HepG2 (cell line): Measurements from ENCODE around the gene ACADVL. TPM values are rescaled to one million over a fixed set of nuclear protein-coding genes. Genes with fewer than 3 reads are reported as not detected.

ENCODE experiments used
- ATF7 ChIP-seq, 2 experiments: fragments of 450-650 bp in 1 of 2; sonication (generic) in 1 of 2; formaldehyde crosslinking in 1 of 2; IDR thresholded peaks; 2 replicates each; pipeline versions ENCODE4 v1.4.0 to v1.6.1; 2016 to 2020; ENCODE audit warnings: antibody characterized with exemption in 1 of 2, mild to moderate bottlenecking in 1 of 2, missing genetic modification reagents in 1 of 2
- FOSL2 ChIP-seq: sonication (generic); formaldehyde crosslinking; IDR thresholded peaks from 2 replicates; pipeline ENCODE4 v1.4.0; 2020; ENCODE audit warnings: missing genetic modification reagents
- GZF1 ChIP-seq: sonication (generic); formaldehyde crosslinking; IDR thresholded peaks from 2 replicates; pipeline ENCODE4 v1.5.1; 2020; ENCODE audit warnings: mild to moderate bottlenecking, missing genetic modification reagents
- HNF4G ChIP-seq, 2 experiments: sonication (generic) in 1 of 2; formaldehyde crosslinking in 1 of 2; IDR thresholded peaks; 2 replicates each; pipeline versions ENCODE4 v1.4.0 to v1.6.1; 2011 to 2020; ENCODE audit warnings: borderline replicate concordance in 2 of 2, low read depth in 2 of 2, mild to moderate bottlenecking in 2 of 2, low read length in 1 of 2, missing genetic modification reagents in 1 of 2, moderate library complexity in 1 of 2
- MATR3 ChIP-seq: sonication (generic); formaldehyde crosslinking; IDR thresholded peaks from 2 replicates; pipeline ENCODE4 v1.4.0; 2020; ENCODE audit warnings: missing genetic modification reagents
- RBFOX2 ChIP-seq: fragments of 200-400 bp; formaldehyde crosslinking; IDR thresholded peaks from 2 replicates; pipeline ENCODE4 v1.6.1; 2017; ENCODE audit warnings: low read depth, mild to moderate bottlenecking, low read length
- RBM22 ChIP-seq: fragments of 200-400 bp; formaldehyde crosslinking; optimal IDR thresholded peaks from 2 replicates; pipeline ENCODE3; 2017; ENCODE audit warnings: mild to moderate bottlenecking, low read length, moderate library complexity
- RERE ChIP-seq: IDR thresholded peaks from 2 replicates; pipeline ENCODE4 v1.6.1; 2016; ENCODE audit warnings: low read depth, missing genetic modification reagents, missing compliant biosample characterization
- TBX2 ChIP-seq: sonication (generic); formaldehyde crosslinking; IDR thresholded peaks from 2 replicates; pipeline ENCODE4 v1.5.0; 2020; ENCODE audit warnings: missing genetic modification reagents, mild to moderate bottlenecking, borderline replicate concordance
- ZFY ChIP-seq: sonication (generic); formaldehyde crosslinking; IDR thresholded peaks from 2 replicates; pipeline ENCODE4 v1.4.0; 2020; ENCODE audit warnings: missing genetic modification reagents
- ZNF407 ChIP-seq: sonication (generic); formaldehyde crosslinking; IDR thresholded peaks from one replicate; pipeline ENCODE4 v1.5.1; 2020; ENCODE audit warnings: mild to moderate bottlenecking, missing genetic modification reagents; ENCODE audit errors: not compliant biosample characterization
- ZNF674 ChIP-seq: sonication (generic); formaldehyde crosslinking; IDR thresholded peaks from 2 replicates; pipeline ENCODE4 v1.5.0; 2020; ENCODE audit warnings: low read depth, mild to moderate bottlenecking, missing genetic modification reagents
- ZSCAN9 ChIP-seq: IDR thresholded peaks from 2 replicates; pipeline ENCODE4 v1.6.1; 2016; ENCODE audit warnings: borderline replicate concordance
- polyA plus RNA-seq, 8 experiments: library from polyadenylated mRNA; depleted of rRNA in 3 of 8; stranded (reverse) in 7 of 8; unstranded in 1 of 8; fragments of >200 nt; fragmentation: Illumina TruSeq in 4 of 8; extraction: Trizol in 4 of 8; gene quantifications; 2 replicates each; pipeline versions ENCODE4 v1.2.1 to v1.2.3, GENCODE V29; 2011 to 2016; ENCODE audit warnings: low read depth in 4 of 8, missing spikeins in 1 of 8, mixed read lengths in 1 of 8; ENCODE audit not compliant: insufficient read depth in 1 of 8
- total RNA-seq, 5 experiments: library from RNA; depleted of rRNA; stranded (reverse); fragments of >200 nt; fragmentation: Illumina TruSeq; extraction: Trizol; gene quantifications; 2 replicates each; pipeline ENCODE4 v1.2.3, GENCODE V29; 2016; ENCODE audit warnings: low read depth in 1 of 5

The ACADVL gene
- total and polyA plus RNA-seq, 2 of the 13 experiments (the other 11 are each of a cell fraction or from before 2014, with no cell fraction given) = 219 to 412 TPM

- TF ChIP-seq ATF7 (IDR thresholded peaks at IDR 0.05) (no peak), ATF7 (CRISPR knock-in tag; IDR thresholded peaks at IDR 0.05) (no peak), ZNF674 (CRISPR knock-in tag) (no peak), ZFY (no peak), MATR3 (CRISPR knock-in tag) (no peak), RBM22 (no peak), FOSL2 (peak; percentile 21; the same call in 1 of the 2 replicates), RBFOX2 (peak; percentile 90), RERE (CRISPR knock-in tag) (no peak), ZNF407 (CRISPR knock-in tag) (no peak), ZSCAN9 (no peak), TBX2 (no peak; the same call in 1 of the 2 replicates), HNF4G (IDR thresholded peaks at IDR 0.05; ENCODE audit: borderline replicate concordance, low read depth, low read length) (peak; percentile 12; the same call in 1 of the 2 replicates), HNF4G (CRISPR knock-in tag; IDR thresholded peaks at IDR 0.05; ENCODE audit: borderline replicate concordance, low read depth) (0 out of 2 replicates have a peak, but pooled peaks have one; percentile 37), GZF1 (CRISPR knock-in tag) (no peak)
Measured at GRCh38 chr17:7239091-7240027, 19.6 kb downstream of the ACADVL start, which contains the start of gene PHF23 (continued).
